Natural killer cell (primary cell): ENCODE measurements around the gene MAP7D2. TPM values are rescaled to one million over a fixed set of nuclear protein-coding genes. Genes with fewer than 3 reads are reported as not detected.
A peak's percentile ranks its signal among the peaks of the same experiment; 100 is the strongest.

Experiments used
- ATAC-seq, 3 donors: fragments of 150-1000 bp in 2 of 3; fragments of 200-7000 bp in 1 of 3; cut with Tn5 transposase; 1 replicate in 1 of 3; 2 replicates in 2 of 3; pipeline ENCODE4 v1.10.0; 2021; ENCODE audit warnings: mild to moderate bottlenecking in 2 of 3, moderate library complexity in 2 of 3
- DNase-seq, 2 donors: peaks; one replicate each; pipeline versions ENCODE4 v3.0.0 to v3.0.0-alpha.2; 2013 to 2021; ENCODE audit warnings: mixed read lengths in 1 of 2
- H3K27ac ChIP-seq: one replicate; pipeline ENCODE4 v1.5.1; 2013; ENCODE audit warnings: mild to moderate bottlenecking, low read length
- H3K27me3 ChIP-seq: one replicate; pipeline ENCODE4 v1.6.1; 2013; ENCODE audit warnings: low read length; ENCODE audit not compliant: control insufficient read depth, insufficient read depth
- H3K36me3 ChIP-seq: one replicate; pipeline ENCODE4 v1.6.1; 2013; ENCODE audit warnings: low read length; ENCODE audit not compliant: control insufficient read depth, insufficient read depth
- H3K4me1 ChIP-seq: one replicate; pipeline ENCODE4 v1.6.1; 2013; ENCODE audit warnings: low read length; ENCODE audit not compliant: control insufficient read depth, insufficient read depth
- H3K4me3 ChIP-seq: one replicate; pipeline ENCODE4 v1.5.1; 2013; ENCODE audit warnings: low read length
- H3K9me3 ChIP-seq: one replicate; pipeline ENCODE4 v1.6.1; 2013; ENCODE audit warnings: low read length; ENCODE audit not compliant: control insufficient read depth, insufficient read depth
- H3K27ac Mint-ChIP-seq, 2 donors: one replicate each; pipeline ENCODE4 v1.8.0; 2022; ENCODE audit warnings: mild to moderate bottlenecking in 2 of 2, mixed read lengths in 2 of 2, moderate library complexity in 1 of 2
- H3K27me3 Mint-ChIP-seq, 2 donors: one replicate each; pipeline ENCODE4 v1.8.0; 2022; ENCODE audit warnings: low read depth in 2 of 2, mixed read lengths in 2 of 2
- H3K36me3 Mint-ChIP-seq: one replicate; pipeline ENCODE4 v1.8.0; 2022; ENCODE audit warnings: mixed read lengths
- H3K4me1 Mint-ChIP-seq, 2 donors: one replicate each; pipeline ENCODE4 v1.8.0; 2022; ENCODE audit warnings: mixed read lengths in 2 of 2
- H3K4me3 Mint-ChIP-seq: one replicate; pipeline ENCODE4 v1.8.0; 2022; ENCODE audit warnings: mild to moderate bottlenecking, moderate library complexity, mixed read lengths
- H3K9me3 Mint-ChIP-seq, 2 donors: one replicate each; pipeline ENCODE4 v1.8.0; 2022; ENCODE audit warnings: mixed read lengths in 2 of 2
- WGBS: methylation state at CpG from one replicate; pipeline ENCODE4 v1.1.7; 2013; ENCODE audit warnings: missing lambda C conversion rate; ENCODE audit not compliant: insufficient coverage; 5-methylcytosine and 5-hydroxymethylcytosine counted together
- intact Hi-C: fragments of 100-400 bp; cut with micrococcal nuclease; formaldehyde crosslinking; loops from one replicate; pipeline ENCODE4 v1.14.2; 2022
- total RNA-seq, 4 donors: library from RNA; stranded (reverse); fragments of 120-200 nt in 1 of 4; gene quantifications; one replicate each; pipeline versions ENCODE4 v1.2.3 to v1.2.4, GENCODE V29; 2013 to 2022
- TF ChIP-seq, protein P1 (sequence below): fragments of 200-600 bp; IDR thresholded peaks from one replicate; pipeline ENCODE4 v1.8.0; 2022; ENCODE audit warnings: antibody characterized with exemption

MAP7D2 gene
- total RNA-seq, 3 donors from 2014 or later (not counting 1 experiment from before 2014, with no cell fraction given) = 0.09 to 1.5 TPM; not detected in 1

DNA sequence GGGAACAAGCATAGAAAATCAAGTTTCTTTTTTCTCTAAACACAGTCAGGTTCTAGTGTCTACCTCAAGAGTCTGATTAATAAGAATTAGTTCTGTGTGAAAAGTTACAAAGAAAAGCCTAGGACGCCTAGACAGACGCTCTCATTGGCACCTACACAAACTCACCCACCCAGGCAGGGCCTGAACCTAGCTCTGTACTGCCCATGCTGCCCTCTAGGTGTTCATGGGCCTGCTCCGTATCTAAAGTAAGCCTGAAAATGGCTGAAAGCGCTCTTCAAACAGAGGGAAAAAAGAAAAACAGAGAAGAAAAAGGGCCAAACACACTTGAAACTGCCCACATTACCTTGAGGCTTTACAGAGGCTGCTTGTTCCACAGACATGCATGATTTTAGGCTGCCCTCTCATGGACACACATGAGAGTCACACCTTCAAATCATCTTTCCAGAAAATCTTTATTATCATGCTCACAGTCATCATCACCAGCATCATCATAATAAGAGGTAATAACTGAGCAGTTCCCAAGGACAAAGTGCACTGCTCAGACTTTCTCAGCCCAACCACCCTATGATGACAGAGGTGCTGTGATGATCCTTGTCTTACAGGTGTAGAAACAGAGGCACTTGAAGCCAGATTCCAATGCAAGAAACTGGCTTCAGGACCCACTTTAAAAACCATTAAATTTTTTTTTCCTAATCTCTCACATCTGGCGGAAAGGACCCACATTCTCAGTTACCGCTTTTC is 49.6 kb downstream of the MAP7D2 start:
- Histone ChIP-seq H3K4me3 (no peak overlapping the region), H3K27ac (no peak overlapping the region), H3K4me1 (no peaks in the 10 kb centered on the region), H3K9me3 (no peaks in the 10 kb centered on the region), H3K36me3 (no peaks in the 10 kb centered on the region), H3K27me3 (no peaks in the 10 kb centered on the region)
- Mint-ChIP-seq H3K27me3 (peaks cover 0 to 5% of the 10 kb centered on the region in 2 donors), H3K4me1 (no peaks in the 10 kb centered on the region), H3K27ac (no peak overlapping the region), H3K9me3 (no peaks in the 10 kb centered on the region), H3K36me3 (no peaks in the 10 kb centered on the region), H3K4me3 (no peak overlapping the region)
- intact Hi-C loops = loop anchor here (1.0 to 5.0 kb wide), 2 partner anchors 525 to 695 kb away; no protein-coding TSS in a partner anchor
- TF ChIP-seq, protein P1, sequence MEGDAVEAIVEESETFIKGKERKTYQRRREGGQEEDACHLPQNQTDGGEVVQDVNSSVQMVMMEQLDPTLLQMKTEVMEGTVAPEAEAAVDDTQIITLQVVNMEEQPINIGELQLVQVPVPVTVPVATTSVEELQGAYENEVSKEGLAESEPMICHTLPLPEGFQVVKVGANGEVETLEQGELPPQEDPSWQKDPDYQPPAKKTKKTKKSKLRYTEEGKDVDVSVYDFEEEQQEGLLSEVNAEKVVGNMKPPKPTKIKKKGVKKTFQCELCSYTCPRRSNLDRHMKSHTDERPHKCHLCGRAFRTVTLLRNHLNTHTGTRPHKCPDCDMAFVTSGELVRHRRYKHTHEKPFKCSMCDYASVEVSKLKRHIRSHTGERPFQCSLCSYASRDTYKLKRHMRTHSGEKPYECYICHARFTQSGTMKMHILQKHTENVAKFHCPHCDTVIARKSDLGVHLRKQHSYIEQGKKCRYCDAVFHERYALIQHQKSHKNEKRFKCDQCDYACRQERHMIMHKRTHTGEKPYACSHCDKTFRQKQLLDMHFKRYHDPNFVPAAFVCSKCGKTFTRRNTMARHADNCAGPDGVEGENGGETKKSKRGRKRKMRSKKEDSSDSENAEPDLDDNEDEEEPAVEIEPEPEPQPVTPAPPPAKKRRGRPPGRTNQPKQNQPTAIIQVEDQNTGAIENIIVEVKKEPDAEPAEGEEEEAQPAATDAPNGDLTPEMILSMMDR = no peak
- 60% methylated on average over 6 of the region's 6 CpGs for WGBS
- ATAC-seq (peak; percentile 47 to 72 (median 61)), DNase-seq (peak in 1 of 2 donors; percentile 60)

DNA sequence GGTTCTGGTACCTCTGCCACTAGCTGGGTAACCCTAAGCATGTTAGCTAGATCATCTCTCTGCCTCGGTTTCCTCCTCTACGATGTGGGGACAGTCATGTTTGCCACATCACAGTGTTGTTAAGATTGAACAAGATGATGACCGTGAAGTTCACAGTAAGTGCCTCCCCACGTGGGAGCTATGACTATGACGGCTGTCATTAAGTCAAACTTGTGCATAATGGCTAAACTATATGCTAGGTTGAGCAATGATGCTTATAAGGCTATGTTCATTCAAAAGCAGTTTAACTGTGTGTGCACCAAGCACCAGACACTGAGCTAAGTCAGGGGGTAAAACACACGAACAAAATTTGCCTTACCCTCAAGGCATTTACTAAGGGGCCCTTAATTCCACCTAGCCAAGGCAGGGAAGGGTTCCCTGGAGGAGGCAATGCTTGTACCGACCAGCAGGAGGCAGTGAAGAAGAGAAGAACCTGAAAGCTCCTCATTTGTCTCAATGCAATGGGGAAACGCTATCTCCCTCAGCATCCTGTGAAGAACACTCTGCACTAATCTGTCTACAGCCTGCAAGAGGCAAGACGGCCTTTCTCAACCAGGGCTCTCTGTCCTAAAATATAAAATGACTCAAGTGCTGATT is 52.9 kb downstream of the MAP7D2 start:
- 78% methylated on average over 9 of the region's 9 CpGs for WGBS

DNA sequence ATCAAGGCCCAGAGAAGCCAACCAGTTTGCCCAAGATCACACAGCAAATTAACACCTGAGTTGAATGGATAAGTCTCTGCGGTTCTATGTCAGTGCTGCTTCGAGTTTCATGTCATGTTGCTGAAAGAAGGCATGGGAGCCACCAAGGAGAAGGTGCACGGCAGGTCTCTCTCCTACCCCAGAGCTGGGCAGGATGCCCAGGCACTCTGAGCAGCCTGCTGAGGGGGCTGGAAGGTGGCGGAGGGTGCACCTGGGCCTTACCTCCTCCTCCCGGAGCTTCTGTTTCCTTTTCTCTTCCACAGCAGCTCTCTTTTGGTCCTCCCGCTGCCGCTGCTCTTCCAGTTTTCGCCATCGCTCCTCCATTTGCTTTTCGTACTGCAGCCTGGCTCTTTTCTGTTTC is 53.6 kb downstream of the MAP7D2 start:
- H3K27me3 ChIP-seq = no peaks in the 10 kb centered on the region
- Mint-ChIP-seq H3K27ac (no peak overlapping the region), H3K27me3 (peaks cover 0 to 8% of the 10 kb centered on the region in 2 donors), H3K4me3 (no peak overlapping the region), H3K4me1 (peaks cover 6 to 16% of the 10 kb centered on the region in 2 donors), H3K36me3 (no peaks in the 10 kb centered on the region), H3K9me3 (no peaks in the 10 kb centered on the region)
- H3K36me3 ChIP-seq = no peaks in the 10 kb centered on the region
- DNase-seq (no peak), ATAC-seq (no peak)
- TF ChIP-seq, protein P1 = no peak
- H3K4me3 ChIP-seq = no peak overlapping the region
- intact Hi-C loops = no loop called here
- H3K9me3 ChIP-seq = no peaks in the 10 kb centered on the region
- WGBS = 75% methylated on average over 10 of the region's 10 CpGs
- no peak overlapping the region for H3K27ac ChIP-seq
- H3K4me1 ChIP-seq = peaks cover 10% of the 10 kb centered on the region

More for the DNA sequence above, 52.9 kb downstream of the MAP7D2 start:
- peaks cover 10% of the 10 kb centered on the region for H3K4me1 ChIP-seq
- H3K36me3 Mint-ChIP-seq = no peaks in the 10 kb centered on the region
- intact Hi-C loops = no loop called here
- H3K27ac ChIP-seq = no peak overlapping the region
- H3K4me3 Mint-ChIP-seq = no peak overlapping the region
- peaks cover 0 to 5% of the 10 kb centered on the region in 2 donors for H3K27me3 Mint-ChIP-seq
- no peaks in the 10 kb centered on the region for H3K36me3 ChIP-seq
- DNase-seq (peak in 1 of 2 donors; percentile 4), ATAC-seq (no peak)
- no peaks in the 10 kb centered on the region for H3K9me3 Mint-ChIP-seq
- no peak overlapping the region for H3K4me3 ChIP-seq
- TF ChIP-seq, protein P1 = no peak
- H3K9me3 ChIP-seq = no peaks in the 10 kb centered on the region
- peaks cover 6 to 16% of the 10 kb centered on the region in 2 donors for H3K4me1 Mint-ChIP-seq
- no peak overlapping the region for H3K27ac Mint-ChIP-seq
- H3K27me3 ChIP-seq = no peaks in the 10 kb centered on the region
